Spleen (tissue), 11 donors: ENCODE data around the gene NECTIN4. TPM values are rescaled to one million over a fixed set of nuclear protein-coding genes. Genes with fewer than 3 reads are reported as not detected.

ENCODE experiments used
- DNase-seq: peaks from one replicate; pipeline ENCODE4 v3.0.0-alpha.2; 2020
- H3K27ac ChIP-seq, 8 donors: fragments of 200-600 bp; sonication (generic) in 7 of 8; 1 replicate in 4 of 8; 2 replicates in 4 of 8; pipeline versions ENCODE4 v1.5.0 to v1.8.0; 2016 to 2021; ENCODE audit warnings: inconsistent platforms in 4 of 8, mild to moderate bottlenecking in 4 of 8, moderate library complexity in 1 of 8
- H3K27me3 ChIP-seq, 7 donors: fragments of 200-600 bp; sonication (generic) in 6 of 7; replicated peaks in 1 of 7; 1 replicate in 4 of 7; 2 replicates in 3 of 7; pipeline versions ENCODE4 v1.5.0 to v1.8.0; 2016 to 2021; ENCODE audit warnings: inconsistent platforms in 3 of 7, mild to moderate bottlenecking in 1 of 7
- H3K36me3 ChIP-seq, 6 donors: fragments of 200-600 bp; sonication (generic) in 5 of 6; 1 replicate in 4 of 6; 2 replicates in 2 of 6; pipeline versions ENCODE4 v1.5.0 to v1.8.0; 2016 to 2021; ENCODE audit warnings: inconsistent platforms in 2 of 6
- H3K4me1 ChIP-seq, 6 donors: fragments of 200-600 bp; sonication (generic) in 5 of 6; 1 replicate in 3 of 6; 2 replicates in 3 of 6; pipeline versions ENCODE4 v1.5.0 to v1.8.0; 2016 to 2021; ENCODE audit warnings: inconsistent platforms in 3 of 6
- H3K4me3 ChIP-seq, 8 donors: fragments of 200-600 bp; sonication (generic) in 7 of 8; 1 replicate in 4 of 8; 2 replicates in 4 of 8; pipeline versions ENCODE4 v1.5.0 to v1.8.0; 2016 to 2021; ENCODE audit warnings: inconsistent platforms in 4 of 8, mild to moderate bottlenecking in 4 of 8, moderate library complexity in 2 of 8
- H3K9me3 ChIP-seq, 8 donors: fragments of 200-600 bp; sonication (generic) in 7 of 8; 1 replicate in 4 of 8; 2 replicates in 4 of 8; pipeline versions ENCODE4 v1.5.0 to v1.8.0; 2016 to 2021; ENCODE audit warnings: inconsistent platforms in 4 of 8
- CTCF ChIP-seq, 11 experiments: fragments of 200-600 bp in 7 of 11; fragments of 450-650 bp in 4 of 11; sonication (generic) in 4 of 11; IDR thresholded peaks in 8 of 11; conservative IDR thresholded peaks in 3 of 11; 1 replicate in 7 of 11; 2 replicates in 4 of 11; pipeline versions ENCODE4 v1.4.0 to v1.8.0; 2016 to 2021; ENCODE audit warnings: antibody characterized with exemption in 11 of 11, inconsistent platforms in 4 of 11, mild to moderate bottlenecking in 1 of 11
- POLR2A ChIP-seq, 3 donors: fragments of 450-650 bp; IDR thresholded peaks; one replicate each; pipeline ENCODE4 v1.5.1; 2017; ENCODE audit warnings: antibody characterized with exemption in 3 of 3, mild to moderate bottlenecking in 1 of 3
- POLR2AphosphoS5 ChIP-seq, 3 donors: sonication (generic); formaldehyde crosslinking; IDR thresholded peaks; one replicate each; pipeline ENCODE4 v1.5.1; 2017; ENCODE audit warnings: antibody characterized with exemption in 3 of 3
- WGBS, 5 donors: extraction: QIAGEN DNeasy Blood & Tissue Kit in 3 of 5; methylation state at CpG; one replicate each; pipeline versions ENCODE4 v1.1.5 to v1.1.7; 2013 to 2018; 5-methylcytosine and 5-hydroxymethylcytosine counted together
- intact Hi-C: fragments of 100-400 bp; cut with DNase I; formaldehyde crosslinking; loops from one replicate; pipeline ENCODE4 v1.15.0; 2023; ENCODE audit warnings: low total_unique reads
- polyA plus RNA-seq, 3 donors: library from polyadenylated mRNA; stranded (reverse); fragments of 200-250 nt; gene quantifications; one replicate each; pipeline ENCODE4 v1.2.1, GENCODE V29; 2013
- total RNA-seq, 7 donors: library from RNA; depleted of rRNA in 3 of 7; stranded (reverse); fragments of >200 nt in 3 of 7; fragmentation: NEBNext Ultra II Directional in 4 of 7; extraction: Animal tissue kit (Norgen Biotek cat#: 25700) in 4 of 7; gene quantifications; one replicate each; pipeline versions ENCODE4 v1.1.0 to v1.2.1, GENCODE V29; 2016 to 2021
- donor health status: healthy with polysubstance abuse.
- donor health status: DM: no; HTN: no; CAD: no; lungs with moderate emphysema.
- donor health status: DM: no; HTN: no; CAD: no.
- donor health status: Bipolar disorder and iron deficiency.
- donor health status: healthy.
- donor health status: DM: no; HTN: no; CAD: no.
- donor health status: DM: yes; HTN: yes; CAD: no.

NECTIN4 gene
- total and polyA plus RNA-seq, 10 donors: 0.03 to 0.06 (median 0.04) TPM; not detected in 7

- Histone ChIP-seq H3K36me3 (peaks cover 2 to 69% (median 47%) of the 10 kb centered on the region in 6 donors), H3K27me3 (no peaks in the 10 kb centered on the region), H3K9me3 (no peaks in the 10 kb centered on the region), H3K4me1 (peaks cover 37 to 92% (median 55%) of the 10 kb centered on the region in 6 donors), H3K4me3 (no peak overlapping the region), H3K27ac (peak overlapping the region in 3 of 8 donors; percentile 1 to 99 (median 98))
- 87 to 98% (median 94%) methylated on average over 4 of the region's 4 CpGs for WGBS, 5 donors
- intact Hi-C loops: no loop called here
- peak; percentile 1 for DNase-seq
- TF ChIP-seq CTCF (IDR thresholded peaks at IDR 0.05 in 8 of 11, conservative IDR thresholded peaks at IDR 0.05 in 3 of 11) (no peak), POLR2A (IDR thresholded peaks at IDR 0.05) (no peak), POLR2AphosphoS5 (IDR thresholded peaks at IDR 0.05) (no peak)
These were observed 39.4 kb upstream of the NECTIN4 start for GRCh38 chr1:161128591-161129420.

GRCh38 chr1:161127649-161128048 lies 38.3 kb upstream of the NECTIN4 start:
- peak; percentile 1 for DNase-seq
- H3K9me3 ChIP-seq: no peaks in the 10 kb centered on the region
- no peak overlapping the region for H3K4me3 ChIP-seq
- peaks cover 32 to 94% (median 51%) of the 10 kb centered on the region in 6 donors for H3K4me1 ChIP-seq
- intact Hi-C loops: no loop called here
- H3K27me3 ChIP-seq: no peaks in the 10 kb centered on the region
- H3K36me3 ChIP-seq: peaks cover 2 to 80% (median 59%) of the 10 kb centered on the region in 6 donors
- peak overlapping the region in 5 of 8 donors; percentile 18 to 69 (median 36) for H3K27ac ChIP-seq
- no peak for TF ChIP-seq POLR2AphosphoS5 (IDR thresholded peaks at IDR 0.05)
- TF ChIP-seq POLR2A (IDR thresholded peaks at IDR 0.05): no peak
- no peak for TF ChIP-seq CTCF (IDR thresholded peaks at IDR 0.05 in 8 of 11, conservative IDR thresholded peaks at IDR 0.05 in 3 of 11)
- 65 to 85% (median 67%) methylated on average over 2 of the region's 2 CpGs for WGBS, 5 donors

- H3K36me3 ChIP-seq: peaks cover 1 to 88% (median 69%) of the 10 kb centered on the region in 6 donors
- intact Hi-C loops: no loop called here
- H3K9me3 ChIP-seq: no peaks in the 10 kb centered on the region
- H3K4me1 ChIP-seq: peaks cover 15 to 96% (median 58%) of the 10 kb centered on the region in 6 donors
- no peak overlapping the region for H3K4me3 ChIP-seq
- no peak for TF ChIP-seq CTCF (IDR thresholded peaks at IDR 0.05 in 8 of 11, conservative IDR thresholded peaks at IDR 0.05 in 3 of 11)
- TF ChIP-seq POLR2A (IDR thresholded peaks at IDR 0.05): no peak
- TF ChIP-seq POLR2AphosphoS5 (IDR thresholded peaks at IDR 0.05): no peak
- no peaks in the 10 kb centered on the region for H3K27me3 ChIP-seq
- 79 to 91% (median 86%) methylated on average over 6 of the region's 6 CpGs for WGBS, 5 donors
- peak overlapping the region in 1 of 8 donors; percentile 98 for H3K27ac ChIP-seq
- no peak for DNase-seq
These were observed 33.6 kb upstream of the NECTIN4 start for GRCh38 chr1:161122967-161123366.

- Histone ChIP-seq H3K4me1 (peaks cover 18 to 93% (median 54%) of the 10 kb centered on the region in 6 donors), H3K4me3 (no peak overlapping the region), H3K9me3 (no peaks in the 10 kb centered on the region), H3K36me3 (peaks cover 0 to 77% (median 63%) of the 10 kb centered on the region in 6 donors), H3K27me3 (no peaks in the 10 kb centered on the region), H3K27ac (peak overlapping the region in 5 of 8 donors; percentile 29 to 98 (median 43))
- intact Hi-C loops: no loop called here
- TF ChIP-seq CTCF (IDR thresholded peaks at IDR 0.05 in 8 of 11, conservative IDR thresholded peaks at IDR 0.05 in 3 of 11) (no peak), POLR2A (IDR thresholded peaks at IDR 0.05) (no peak), POLR2AphosphoS5 (IDR thresholded peaks at IDR 0.05) (no peak)
- 40 to 57% (median 47%) methylated on average over 4 of the region's 4 CpGs for WGBS, 5 donors
- DNase-seq: no peak
These were observed 32.5 kb upstream of the NECTIN4 start for GRCh38 chr1:161121834-161122233.
